ENCODE measurements around the gene TNRC18. TPM values are rescaled to one million over a fixed set of nuclear protein-coding genes. Genes with fewer than 3 reads are reported as not detected.
"Not testable (repeated sequence)": the region's sequence is repeated elsewhere in the genome, so short reads cannot be mapped to it uniquely, and the experiment has no call there.

TNRC18 gene, protein sequence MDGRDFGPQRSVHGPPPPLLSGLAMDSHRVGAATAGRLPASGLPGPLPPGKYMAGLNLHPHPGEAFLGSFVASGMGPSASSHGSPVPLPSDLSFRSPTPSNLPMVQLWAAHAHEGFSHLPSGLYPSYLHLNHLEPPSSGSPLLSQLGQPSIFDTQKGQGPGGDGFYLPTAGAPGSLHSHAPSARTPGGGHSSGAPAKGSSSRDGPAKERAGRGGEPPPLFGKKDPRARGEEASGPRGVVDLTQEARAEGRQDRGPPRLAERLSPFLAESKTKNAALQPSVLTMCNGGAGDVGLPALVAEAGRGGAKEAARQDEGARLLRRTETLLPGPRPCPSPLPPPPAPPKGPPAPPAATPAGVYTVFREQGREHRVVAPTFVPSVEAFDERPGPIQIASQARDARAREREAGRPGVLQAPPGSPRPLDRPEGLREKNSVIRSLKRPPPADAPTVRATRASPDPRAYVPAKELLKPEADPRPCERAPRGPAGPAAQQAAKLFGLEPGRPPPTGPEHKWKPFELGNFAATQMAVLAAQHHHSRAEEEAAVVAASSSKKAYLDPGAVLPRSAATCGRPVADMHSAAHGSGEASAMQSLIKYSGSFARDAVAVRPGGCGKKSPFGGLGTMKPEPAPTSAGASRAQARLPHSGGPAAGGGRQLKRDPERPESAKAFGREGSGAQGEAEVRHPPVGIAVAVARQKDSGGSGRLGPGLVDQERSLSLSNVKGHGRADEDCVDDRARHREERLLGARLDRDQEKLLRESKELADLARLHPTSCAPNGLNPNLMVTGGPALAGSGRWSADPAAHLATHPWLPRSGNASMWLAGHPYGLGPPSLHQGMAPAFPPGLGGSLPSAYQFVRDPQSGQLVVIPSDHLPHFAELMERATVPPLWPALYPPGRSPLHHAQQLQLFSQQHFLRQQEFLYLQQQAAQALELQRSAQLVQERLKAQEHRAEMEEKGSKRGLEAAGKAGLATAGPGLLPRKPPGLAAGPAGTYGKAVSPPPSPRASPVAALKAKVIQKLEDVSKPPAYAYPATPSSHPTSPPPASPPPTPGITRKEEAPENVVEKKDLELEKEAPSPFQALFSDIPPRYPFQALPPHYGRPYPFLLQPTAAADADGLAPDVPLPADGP (N-terminal part only)
- total RNA-seq (10 to 100 TPM; 47.3 to 48.9 TPM), polyA plus RNA-seq (1 to 10 TPM in 1 of 2 donors, under 1 TPM in 1; 0.11 to 1.7 TPM)

DNA sequence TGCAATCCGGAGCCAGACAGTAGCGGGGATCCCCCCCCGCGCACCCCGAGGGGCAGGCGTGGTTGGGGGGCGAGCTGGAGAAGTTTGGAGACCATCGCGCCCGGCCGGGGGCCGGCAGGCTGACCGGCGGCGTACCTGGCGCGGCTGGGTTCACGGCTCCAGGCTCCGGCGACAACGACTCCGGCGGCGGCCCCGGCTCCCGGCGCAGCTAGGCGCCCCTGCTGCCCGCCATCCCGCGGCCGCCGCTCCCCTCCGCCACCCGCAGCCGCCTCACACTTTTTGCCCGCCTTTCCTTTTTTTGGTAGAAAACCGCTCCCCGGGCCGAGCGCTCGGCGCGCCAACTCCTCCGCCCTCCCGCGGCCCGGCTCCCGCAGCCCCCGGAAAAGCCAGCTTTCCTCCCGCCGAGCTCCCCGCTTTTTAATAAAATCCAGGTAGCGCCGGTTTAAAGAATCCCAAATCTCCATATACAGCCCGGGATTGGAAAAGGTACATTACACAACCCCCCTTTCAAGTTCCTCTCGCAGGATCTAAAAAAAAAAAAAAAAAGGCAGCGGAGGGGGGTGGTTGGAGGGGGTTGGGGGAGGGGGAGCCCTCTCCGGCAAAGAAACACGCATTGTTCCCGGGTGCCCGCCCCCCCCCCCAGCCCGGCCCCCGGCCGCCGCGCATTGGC lies at the start of gene TNRC18:
TSS of gene TNRC18 (minus strand) at position 529 of the 670 bp plus-strand sequence. CDS start 2,588 bp downstream, outside the sequence.
- CTCF ChIA-PET (ENCODE audit: partially characterized antibody): interaction anchor here (3.3 kb wide), 1 partner anchor 27 kb away, joined by 18 read pairs; no protein-coding TSS in a partner anchor
- Histone ChIP-seq H3K36me3 (ENCODE audit: insufficient read depth, low read length) (no peaks in the 10 kb centered on the region), H3K9me3 (ENCODE audit: control insufficient read depth in 1 of 2, low read length in 2 of 2) (no peaks in the 10 kb centered on the region), H3K4me3 (ENCODE audit: low read length in 2 of 2) (peak within 1 kb of the TSS; percentile 54 to 69), H3K27ac (ENCODE audit: low read depth, low read length) (no peak within 1 kb of the TSS), H3K27me3 (ENCODE audit: insufficient read depth, low read length) (peaks cover 57% of the 10 kb centered on the region), H3K4me1 (ENCODE audit: insufficient read depth, low read length) (peaks cover 85% of the 10 kb centered on the region)
- peaks cover 0 to 7% (median 0%) of the 10 kb centered on the region in 8 donors for H3K9me3 Mint-ChIP-seq
- H3K36me3 Mint-ChIP-seq: peaks cover 0 to 1% of the 10 kb centered on the region in 2 donors
- H3K27ac Mint-ChIP-seq: peak within 1 kb of the TSS in 6 of 7 donors; percentile 28 to 86 (median 80)
- intact Hi-C loops (cut with micrococcal nuclease): no loop called here
- peak in 4 of 5 donors; percentile 8 to 32 (median 20) for DNase-seq
- peaks cover 17 to 65% (median 35%) of the 10 kb centered on the region in 4 donors for H3K4me1 Mint-ChIP-seq
- POLR2A ChIA-PET (ENCODE audit: partially characterized antibody): interaction anchor here (0.6 to 4.2 kb wide), 5 partner anchors 27 to 191 kb away, joined by 3 to 44 read pairs (median 3); no protein-coding TSS in a partner anchor
- H3K27me3 Mint-ChIP-seq: peaks cover 21 to 41% of the 10 kb centered on the region in 2 donors
- H3K4me3 Mint-ChIP-seq: peak within 1 kb of the TSS; percentile 80 to 95 (median 86)

DNA sequence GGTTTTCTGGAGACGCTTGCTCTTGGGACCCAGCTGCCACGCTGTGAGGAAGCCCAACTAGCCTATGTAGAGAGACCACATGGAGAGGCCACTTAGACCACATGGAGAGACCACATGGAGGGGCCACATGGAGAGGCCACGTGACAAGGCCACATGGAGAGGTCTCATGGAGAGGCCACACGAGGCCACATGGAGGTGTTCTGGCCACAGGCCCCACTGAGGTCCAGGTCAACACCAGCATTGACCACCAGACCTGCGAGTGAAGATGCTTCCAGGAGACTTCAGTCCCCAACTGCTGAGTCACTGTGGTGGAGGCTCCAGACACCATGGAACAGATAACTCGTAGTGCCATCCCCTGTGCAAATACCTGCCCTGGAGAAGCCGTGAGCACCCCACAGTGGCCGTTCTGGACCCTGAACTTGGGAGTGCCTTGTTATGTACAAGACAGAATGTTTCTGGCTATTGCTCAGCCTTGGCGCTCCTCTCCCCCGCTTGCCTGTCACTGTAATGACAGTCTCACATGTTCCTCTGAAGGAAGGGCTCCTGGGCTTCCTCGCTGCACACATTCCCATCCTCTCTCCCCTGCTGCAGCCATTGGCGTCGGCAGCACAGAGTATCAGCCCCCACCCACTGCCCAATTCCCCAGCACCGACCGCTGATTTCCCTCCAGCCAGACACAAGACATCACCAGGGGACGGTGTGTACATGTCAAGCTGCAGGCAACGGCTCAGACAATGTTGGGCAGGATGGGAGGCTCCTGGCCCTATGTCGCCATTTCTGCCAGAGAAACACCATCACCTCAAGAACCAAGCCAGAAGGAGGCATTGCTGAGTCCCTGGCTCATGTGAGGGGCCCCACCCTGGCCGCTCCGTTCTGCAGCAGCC lies 49.0 kb upstream of the TNRC18 start:
- intact Hi-C loops (cut with micrococcal nuclease): no loop called here
- Mint-ChIP-seq H3K27ac (no peak overlapping the region), H3K9me3 (peaks cover 0 to 5% (median 0%) of the 10 kb centered on the region in 8 donors), H3K27me3 (no peaks in the 10 kb centered on the region), H3K4me3 (no peak overlapping the region), H3K36me3 (peaks cover 6 to 14% of the 10 kb centered on the region in 2 donors), H3K4me1 (peaks cover 0 to 6% (median 0%) of the 10 kb centered on the region in 4 donors)
- no peak for DNase-seq
- Histone ChIP-seq H3K4me1 (ENCODE audit: insufficient read depth, low read length) (no peaks in the 10 kb centered on the region), H3K36me3 (ENCODE audit: insufficient read depth, low read length) (no peaks in the 10 kb centered on the region), H3K4me3 (ENCODE audit: low read length in 2 of 2) (no peak overlapping the region), H3K27ac (ENCODE audit: low read depth, low read length) (no peak overlapping the region), H3K27me3 (ENCODE audit: insufficient read depth, low read length) (no peaks in the 10 kb centered on the region), H3K9me3 (ENCODE audit: control insufficient read depth in 1 of 2, low read length in 2 of 2) (no peaks in the 10 kb centered on the region)
- CTCF ChIA-PET (ENCODE audit: partially characterized antibody): no interaction called here
- POLR2A ChIA-PET (ENCODE audit: partially characterized antibody): no interaction called here

DNA sequence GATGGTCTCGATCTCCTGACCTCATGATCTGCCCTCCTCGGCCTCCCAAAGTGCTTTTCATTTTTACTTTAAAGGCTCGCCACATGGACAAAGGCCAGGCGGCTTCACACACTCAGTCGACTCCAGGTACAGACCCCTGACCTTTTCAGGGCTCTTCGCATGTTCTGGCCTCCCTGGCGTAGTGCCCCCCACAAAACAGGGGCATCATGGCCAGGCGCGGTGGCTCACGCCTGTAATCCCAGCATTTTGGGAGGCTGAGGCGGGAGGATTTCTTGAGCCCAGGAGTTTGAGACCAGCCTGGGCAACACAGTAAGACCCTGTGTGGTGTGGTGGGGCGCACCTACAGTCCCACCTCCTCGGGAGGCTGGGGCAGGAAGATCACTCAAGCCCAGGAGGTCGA lies 48.0 kb upstream of the TNRC18 start:
- POLR2A ChIA-PET (ENCODE audit: partially characterized antibody); H3K36me3 ChIP-seq (ENCODE audit: insufficient read depth, low read length); H3K4me3 ChIP-seq (ENCODE audit: low read length in 2 of 2); DNase-seq; H3K27ac Mint-ChIP-seq; H3K4me1 Mint-ChIP-seq; intact Hi-C loops (cut with micrococcal nuclease); H3K27me3 ChIP-seq (ENCODE audit: insufficient read depth, low read length); H3K9me3 Mint-ChIP-seq; H3K4me3 Mint-ChIP-seq; H3K4me1 ChIP-seq (ENCODE audit: insufficient read depth, low read length); H3K27ac ChIP-seq (ENCODE audit: low read depth, low read length); H3K27me3 Mint-ChIP-seq; H3K9me3 ChIP-seq (ENCODE audit: control insufficient read depth in 1 of 2, low read length in 2 of 2): not testable (repeated sequence)
- H3K36me3 Mint-ChIP-seq: peaks cover 6 to 14% of the 10 kb centered on the region in 2 donors
- CTCF ChIA-PET (ENCODE audit: partially characterized antibody): interaction anchor here (1.2 kb wide), 1 partner anchor 105 kb away, joined by 3 read pairs; no protein-coding TSS in a partner anchor

DNA sequence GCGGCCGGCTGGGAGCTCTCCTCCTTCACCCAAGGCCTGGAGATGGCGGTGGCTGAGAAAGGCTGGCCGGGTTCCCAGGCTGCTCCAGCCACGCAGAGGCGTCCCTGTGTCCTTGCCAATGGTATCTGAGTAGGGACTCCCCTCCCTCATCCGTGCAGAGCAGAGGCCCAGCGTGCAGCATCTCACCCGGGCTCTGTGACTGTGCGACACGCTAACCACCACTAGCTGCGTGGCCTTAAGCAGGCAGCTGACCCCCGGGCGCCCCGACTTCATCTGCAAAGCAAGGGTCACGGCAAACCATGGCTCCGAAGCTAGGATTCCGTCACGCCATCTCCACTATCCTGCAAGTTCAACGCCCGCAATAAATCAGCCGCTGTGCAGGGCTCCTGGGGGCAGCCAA lies 47.2 kb upstream of the TNRC18 start:
- ChIA-PET POLR2A (ENCODE audit: partially characterized antibody) (no interaction called here), CTCF (ENCODE audit: partially characterized antibody) (interaction anchor here (0.9 to 1.2 kb wide), 2 partner anchors 15 to 104 kb away, joined by 3 read pairs; no protein-coding TSS in a partner anchor)
- intact Hi-C loops (cut with micrococcal nuclease): no loop called here
- H3K27ac Mint-ChIP-seq: no peak overlapping the region
- H3K4me1 Mint-ChIP-seq: peaks cover 0 to 6% (median 0%) of the 10 kb centered on the region in 4 donors
- DNase-seq: no peak
- Histone ChIP-seq H3K9me3 (ENCODE audit: control insufficient read depth in 1 of 2, low read length in 2 of 2) (no peaks in the 10 kb centered on the region), H3K27ac (ENCODE audit: low read depth, low read length) (no peak overlapping the region), H3K4me3 (ENCODE audit: low read length in 2 of 2) (no peak overlapping the region), H3K4me1 (ENCODE audit: insufficient read depth, low read length) (no peaks in the 10 kb centered on the region), H3K36me3 (ENCODE audit: insufficient read depth, low read length) (no peaks in the 10 kb centered on the region), H3K27me3 (ENCODE audit: insufficient read depth, low read length) (no peaks in the 10 kb centered on the region)
- H3K9me3 Mint-ChIP-seq: peaks cover 0 to 5% (median 0%) of the 10 kb centered on the region in 8 donors
- no peak overlapping the region for H3K4me3 Mint-ChIP-seq
- H3K36me3 Mint-ChIP-seq: peaks cover 6 to 14% of the 10 kb centered on the region in 2 donors
- H3K27me3 Mint-ChIP-seq: no peaks in the 10 kb centered on the region

DNA sequence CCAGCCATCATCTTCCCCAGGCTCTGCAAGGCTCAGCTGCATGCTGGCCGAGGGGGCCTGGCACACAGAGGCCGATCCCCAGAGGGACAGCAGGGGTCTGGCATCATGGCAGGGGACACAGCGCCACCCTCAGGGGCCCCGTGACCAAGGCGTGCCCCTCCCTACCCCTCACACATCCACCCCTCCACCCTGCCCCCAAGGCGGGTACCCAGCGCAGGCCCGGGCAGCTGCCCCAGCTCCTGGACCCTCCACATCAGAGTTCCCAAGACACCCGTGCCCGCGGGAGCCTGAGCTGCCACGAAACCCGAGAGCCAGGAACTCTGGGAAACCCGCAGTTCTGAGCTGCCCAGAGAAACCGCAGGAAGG lies 46.5 kb upstream of the TNRC18 start:
- Histone ChIP-seq H3K36me3 (ENCODE audit: insufficient read depth, low read length) (no peaks in the 10 kb centered on the region), H3K4me1 (ENCODE audit: insufficient read depth, low read length) (no peaks in the 10 kb centered on the region), H3K27ac (ENCODE audit: low read depth, low read length) (no peak overlapping the region), H3K4me3 (ENCODE audit: low read length in 2 of 2) (no peak overlapping the region), H3K27me3 (ENCODE audit: insufficient read depth, low read length) (no peaks in the 10 kb centered on the region), H3K9me3 (ENCODE audit: control insufficient read depth in 1 of 2, low read length in 2 of 2) (no peaks in the 10 kb centered on the region)
- no peak for DNase-seq
- intact Hi-C loops (cut with micrococcal nuclease): no loop called here
- H3K27ac Mint-ChIP-seq: no peak overlapping the region
- peaks cover 0 to 5% (median 0%) of the 10 kb centered on the region in 8 donors for H3K9me3 Mint-ChIP-seq
- ChIA-PET POLR2A (ENCODE audit: partially characterized antibody) (no interaction called here), CTCF (ENCODE audit: partially characterized antibody) (interaction anchor here (0.9 kb wide), 1 partner anchor 16 kb away, joined by 3 read pairs; no protein-coding TSS in a partner anchor)
- H3K36me3 Mint-ChIP-seq: peaks cover 6 to 14% of the 10 kb centered on the region in 2 donors
- peaks cover 0 to 6% (median 0%) of the 10 kb centered on the region in 4 donors for H3K4me1 Mint-ChIP-seq
- H3K4me3 Mint-ChIP-seq: no peak overlapping the region
- no peaks in the 10 kb centered on the region for H3K27me3 Mint-ChIP-seq

Measured in CD4-positive, alpha-beta memory T cell (primary cell).